ENCODE measurements around the gene MRPL57. TPM values are rescaled to one million over a fixed set of nuclear protein-coding genes. Genes with fewer than 3 reads are reported as not detected.
"Not testable (repeated sequence)": the region's sequence is repeated elsewhere in the genome, so short reads cannot be mapped to it uniquely, and the experiment has no call there.

The MRPL57 gene
- total and polyA plus RNA-seq, 4 donors, result 14.6 to 49.4 (median 21.6) TPM

- H3K27me3 ChIP-seq (ENCODE audit: control insufficient read depth in 4 of 4, insufficient read depth in 4 of 4, low read length in 3 of 4), result no peaks in the 10 kb centered on the region
- H3K36me3 ChIP-seq (ENCODE audit: control insufficient read depth in 4 of 4, insufficient read depth in 3 of 4, low read depth in 1 of 4, low read length in 3 of 4), result peaks cover 0 to 2% (median 0%) of the 10 kb centered on the region in 4 donors
- DNase-seq (ENCODE audit: low spot score), result no peak
- TF ChIP-seq TAF1 (conservative IDR thresholded peaks at IDR 0.05) (peak; percentile 83), REST (IDR thresholded peaks at IDR 0.05) (no peak), GABPA (IDR thresholded peaks at IDR 0.05 in 1 of 2, conservative IDR thresholded peaks at IDR 0.05 in 1 of 2) (no peak)
- peak overlapping the region; percentile 57 to 84 (median 68) for H3K4me3 ChIP-seq (ENCODE audit: low read depth in 1 of 3, low read length in 3 of 3)
- H3K9me3 ChIP-seq (ENCODE audit: control insufficient read depth in 4 of 4, low read length in 3 of 4), result no peaks in the 10 kb centered on the region
- H3K9ac ChIP-seq (ENCODE audit: low read depth in 1 of 2, low read length in 2 of 2), result peak overlapping the region; percentile 81 to 86
- WGBS, result under 1% methylated on average over 26 of the region's 26 CpGs
- peaks cover 6 to 19% (median 15%) of the 10 kb centered on the region in 4 donors for H3K4me1 ChIP-seq (ENCODE audit: control insufficient read depth in 4 of 4, insufficient read depth in 4 of 4, low read length in 3 of 4)
- peak overlapping the region; percentile 78 to 93 for H3K27ac ChIP-seq (ENCODE audit: low read depth in 1 of 2, low read length in 2 of 2)
These were observed 475 bp downstream of the MRPL57 start for GRCh38 chr13:21176982-21177284.

- Histone ChIP-seq H3K9me3 (ENCODE audit: control insufficient read depth in 4 of 4, low read length in 3 of 4) (no peaks in the 10 kb centered on the region), H3K27me3 (ENCODE audit: control insufficient read depth in 4 of 4, insufficient read depth in 4 of 4, low read length in 3 of 4) (no peaks in the 10 kb centered on the region), H3K27ac (ENCODE audit: low read depth in 1 of 2, low read length in 2 of 2) (no peak overlapping the region), H3K4me3 (ENCODE audit: low read depth in 1 of 3, low read length in 3 of 3) (no peak overlapping the region), H3K4me1 (ENCODE audit: control insufficient read depth in 4 of 4, insufficient read depth in 4 of 4, low read length in 3 of 4) (peaks cover 5 to 10% (median 8%) of the 10 kb centered on the region in 4 donors), H3K36me3 (ENCODE audit: control insufficient read depth in 4 of 4, insufficient read depth in 3 of 4, low read depth in 1 of 4, low read length in 3 of 4) (peaks cover 0 to 2% (median 0%) of the 10 kb centered on the region in 4 donors), H3K9ac (ENCODE audit: low read depth in 1 of 2, low read length in 2 of 2) (no peak overlapping the region)
- no peak for TF ChIP-seq HNF4G (IDR thresholded peaks at IDR 0.05)
- no peak for TF ChIP-seq HNF4A (conservative IDR thresholded peaks at IDR 0.05)
- no peak for TF ChIP-seq CTCF (IDR thresholded peaks at IDR 0.05; ENCODE audit: low read depth, low read length, missing input control)
- TF ChIP-seq FOXA2 (IDR thresholded peaks at IDR 0.05), result no peak
- no peak for TF ChIP-seq JUND (IDR thresholded peaks at IDR 0.05)
- no peak for TF ChIP-seq TAF1 (conservative IDR thresholded peaks at IDR 0.05)
- no peak for TF ChIP-seq REST (IDR thresholded peaks at IDR 0.05)
- TF ChIP-seq SP1 (IDR thresholded peaks at IDR 0.05), result no peak
- TF ChIP-seq ATF3 (IDR thresholded peaks at IDR 0.05), result no peak
- no peak for TF ChIP-seq FOXA1 (IDR thresholded peaks at IDR 0.05)
- no peak for TF ChIP-seq RXRA (IDR thresholded peaks at IDR 0.05)
- no peak for TF ChIP-seq RAD21 (IDR thresholded peaks at IDR 0.05)
- TF ChIP-seq GABPA (IDR thresholded peaks at IDR 0.05 in 1 of 2, conservative IDR thresholded peaks at IDR 0.05 in 1 of 2), result no peak
- no peak for TF ChIP-seq MAX (IDR thresholded peaks at IDR 0.05)
- no peak for TF ChIP-seq ZBTB33 (IDR thresholded peaks at IDR 0.05)
- no peak for TF ChIP-seq YY1 (IDR thresholded peaks at IDR 0.05)
- no peak for TF ChIP-seq NR2F2 (IDR thresholded peaks at IDR 0.05)
- no peak for TF ChIP-seq EGR1 (IDR thresholded peaks at IDR 0.05; ENCODE audit: low read depth in 2 of 2)
- 89% methylated on average over 2 of the region's 2 CpGs for WGBS
- DNase-seq (ENCODE audit: low spot score), result no peak
These were observed 5.2 kb downstream of the MRPL57 start for GRCh38 chr13:21181671-21182070.

- H3K4me1 ChIP-seq (ENCODE audit: control insufficient read depth in 4 of 4, insufficient read depth in 4 of 4, low read length in 3 of 4); H3K4me3 ChIP-seq (ENCODE audit: low read depth in 1 of 3, low read length in 3 of 3); DNase-seq (ENCODE audit: low spot score); H3K9ac ChIP-seq (ENCODE audit: low read depth in 1 of 2, low read length in 2 of 2); H3K9me3 ChIP-seq (ENCODE audit: control insufficient read depth in 4 of 4, low read length in 3 of 4); H3K27me3 ChIP-seq (ENCODE audit: control insufficient read depth in 4 of 4, insufficient read depth in 4 of 4, low read length in 3 of 4); H3K27ac ChIP-seq (ENCODE audit: low read depth in 1 of 2, low read length in 2 of 2); H3K36me3 ChIP-seq (ENCODE audit: control insufficient read depth in 4 of 4, insufficient read depth in 3 of 4, low read depth in 1 of 4, low read length in 3 of 4): not testable (repeated sequence)
- WGBS, result 96% methylated on average over 24 of the region's 35 CpGs
These were observed 10.0 kb downstream of the MRPL57 start for GRCh38 chr13:21186410-21186809.
